C4-2B (cell line): ENCODE data around the gene VTCN1.

ENCODE experiments used
- ZFX ChIP-seq: fragments of 450-650 bp; IDR thresholded peaks from 2 replicates; pipeline ENCODE4 v1.6.1; 2017
- TF ChIP-seq, protein P1 (sequence below): fragments of 450-650 bp; conservative IDR thresholded peaks from 2 replicates; pipeline ENCODE4 v1.5.1; 2017; ENCODE audit warnings: mild to moderate bottlenecking

GRCh38 chr1:117120774-117121588 lies 89.7 kb downstream of the VTCN1 start:
- TF ChIP-seq, protein P1, sequence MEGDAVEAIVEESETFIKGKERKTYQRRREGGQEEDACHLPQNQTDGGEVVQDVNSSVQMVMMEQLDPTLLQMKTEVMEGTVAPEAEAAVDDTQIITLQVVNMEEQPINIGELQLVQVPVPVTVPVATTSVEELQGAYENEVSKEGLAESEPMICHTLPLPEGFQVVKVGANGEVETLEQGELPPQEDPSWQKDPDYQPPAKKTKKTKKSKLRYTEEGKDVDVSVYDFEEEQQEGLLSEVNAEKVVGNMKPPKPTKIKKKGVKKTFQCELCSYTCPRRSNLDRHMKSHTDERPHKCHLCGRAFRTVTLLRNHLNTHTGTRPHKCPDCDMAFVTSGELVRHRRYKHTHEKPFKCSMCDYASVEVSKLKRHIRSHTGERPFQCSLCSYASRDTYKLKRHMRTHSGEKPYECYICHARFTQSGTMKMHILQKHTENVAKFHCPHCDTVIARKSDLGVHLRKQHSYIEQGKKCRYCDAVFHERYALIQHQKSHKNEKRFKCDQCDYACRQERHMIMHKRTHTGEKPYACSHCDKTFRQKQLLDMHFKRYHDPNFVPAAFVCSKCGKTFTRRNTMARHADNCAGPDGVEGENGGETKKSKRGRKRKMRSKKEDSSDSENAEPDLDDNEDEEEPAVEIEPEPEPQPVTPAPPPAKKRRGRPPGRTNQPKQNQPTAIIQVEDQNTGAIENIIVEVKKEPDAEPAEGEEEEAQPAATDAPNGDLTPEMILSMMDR: no peak
- TF ChIP-seq ZFX: no peak
